Heart left ventricle (tissue), 16 donors: ENCODE results near the gene GNA14. TPM values are rescaled to one million over a fixed set of nuclear protein-coding genes. Genes with fewer than 3 reads are reported as not detected.

Experiments used
- ATAC-seq, 4 donors: fragments of 200-7000 bp; cut with Tn5 transposase; one replicate each; pipeline ENCODE4 v1.9.1; 2020 to 2022; ENCODE audit warnings: moderate library complexity in 4 of 4, mild to moderate bottlenecking in 3 of 4, moderate number of reproducible peaks in 1 of 4
- DNase-seq, 5 donors: peaks; one replicate each; pipeline ENCODE4 v3.0.0-alpha.2; 2020
- H3K27ac ChIP-seq, 12 donors: fragments of 200-600 bp; sonication (generic) in 4 of 12; one replicate each; pipeline versions ENCODE4 v1.5.0 to v1.8.0; 2016 to 2022; ENCODE audit warnings: mild to moderate bottlenecking in 2 of 12
- H3K27me3 ChIP-seq, 9 donors: fragments of 200-600 bp; sonication (generic) in 2 of 9; one replicate each; pipeline versions ENCODE4 v1.5.1 to v1.8.0; 2016 to 2022; ENCODE audit warnings: mild to moderate bottlenecking in 3 of 9
- H3K36me3 ChIP-seq, 9 donors: fragments of 200-600 bp; sonication (generic) in 2 of 9; one replicate each; pipeline versions ENCODE4 v1.5.0 to v1.8.0; 2018 to 2022; ENCODE audit warnings: mild to moderate bottlenecking in 2 of 9
- H3K4me1 ChIP-seq, 12 donors: fragments of 200-600 bp; sonication (generic) in 4 of 12; one replicate each; pipeline versions ENCODE4 v1.5.0 to v1.8.0; 2016 to 2022; ENCODE audit warnings: mild to moderate bottlenecking in 3 of 12
- H3K4me3 ChIP-seq, 12 donors: fragments of 200-600 bp; sonication (generic) in 4 of 12; one replicate each; pipeline versions ENCODE4 v1.5.0 to v1.8.0; 2017 to 2022; ENCODE audit warnings: mild to moderate bottlenecking in 9 of 12, moderate library complexity in 4 of 12
- H3K9me3 ChIP-seq, 12 donors: fragments of 200-600 bp; sonication (generic) in 4 of 12; one replicate each; pipeline versions ENCODE4 v1.5.0 to v1.8.0; 2016 to 2022; ENCODE audit warnings: mild to moderate bottlenecking in 1 of 12
- CTCF ChIP-seq, 12 donors: fragments of 200-600 bp; sonication (generic) in 4 of 12; IDR thresholded peaks; one replicate each; pipeline versions ENCODE4 v1.5.0 to v1.8.0; 2018 to 2022; ENCODE audit warnings: antibody characterized with exemption in 12 of 12, mild to moderate bottlenecking in 5 of 12
- POLR2A ChIP-seq, 2 donors: fragments of 450-650 bp; IDR thresholded peaks; one replicate each; pipeline ENCODE4 v1.6.1; 2017; ENCODE audit warnings: antibody characterized with exemption in 2 of 2, mild to moderate bottlenecking in 2 of 2, moderate library complexity in 2 of 2
- WGBS, 4 donors: extraction: QIAGEN DNeasy Blood & Tissue Kit in 2 of 4; methylation state at CpG; one replicate each; pipeline versions ENCODE4 v1.1.5 to v1.1.7; 2013 to 2018; 5-methylcytosine and 5-hydroxymethylcytosine counted together
- intact Hi-C, 10 donors: fragments of 100-400 bp; cut with DNase I; formaldehyde crosslinking; loops; one replicate each; pipeline versions ENCODE4 v1.11.1 to v1.14.2; 2022
- polyA plus RNA-seq, 2 donors: library from polyadenylated mRNA; stranded (reverse); fragments of 200-250 nt; gene quantifications; one replicate each; pipeline ENCODE4 v1.2.3, GENCODE V29; 2013
- total RNA-seq, 9 donors: library from RNA; depleted of rRNA in 2 of 9; stranded (reverse); fragments of >200 nt in 2 of 9; fragmentation: NEBNext Ultra II Directional in 3 of 9; extraction: Animal tissue kit (Norgen Biotek cat#: 25700) in 3 of 9; gene quantifications; one replicate each; pipeline versions ENCODE4 v1.1.0 to v1.2.4, GENCODE V29; 2016 to 2023
- donor health status: ischemic (EF 13 %, LVEDD 7.1; RV severe dilation, severe dysfunction).
- donor health status: healthy with polysubstance abuse.
- donor health status: DM: no; HTN: yes; CAD: no.
- donor health status: DM: no; HTN: no; CAD: no.
- donor health status: ischemic (EF 25% LVEDD 6.9; RV normal size, moderate dysfunction).
- donor health status: ischemic (EF 25% LVEDD 5.7; RV mildly dilated, moderate dysfunction).
- donor health status: healthy.
- donor health status: DM: yes; HTN: yes; CAD: no.
- donor health status: ischemic (EF 35%, LVEDD 5.7; RV mildly dilated, moderate dysfunction).
- donor health status: nonischemic (EF 11% LVEDD 7.7; RV severe dilation, severe dysfunction).
- donor health status: DM: yes; HTN: yes; CAD: no.
- donor health status: PGD.
- donor health status: ischemic (EF 29% LVEDD 5.4; RV normal size, mild dysfunction).
- donor health status: nonischemic (EF 23%, LVEDD 6.1; RV moderate dilation, normal function).

The GNA14 gene
- total and polyA plus RNA-seq, 11 donors = 0.38 to 6.5 (median 1.3) TPM

- DNase-seq (no peak), ATAC-seq (no peak)
- Histone ChIP-seq H3K4me1 (peaks cover 0 to 5% (median 0%) of the 10 kb centered on the region in 12 donors), H3K4me3 (no peak overlapping the region), H3K36me3 (no peaks in the 10 kb centered on the region), H3K27ac (no peak overlapping the region), H3K27me3 (no peaks in the 10 kb centered on the region), H3K9me3 (no peaks in the 10 kb centered on the region)
- no peak for TF ChIP-seq POLR2A (IDR thresholded peaks at IDR 0.05)
- no peak for TF ChIP-seq CTCF (IDR thresholded peaks at IDR 0.05)
- 86 to 95% (median 93%) methylated on average over 6 of the region's 6 CpGs for WGBS, 4 donors
- intact Hi-C loops = loop anchor here in 8 of 10 donors (2.0 to 10.0 kb wide), 5 partner anchors 319 to 605 kb away; partner anchors contain the start of gene GNAQ (in 5 of the 8)
Measured at GRCh38 chr9:77432053-77432452, 216.1 kb downstream of the GNA14 start.

- intact Hi-C loops = loop anchor here in 7 of 10 donors (5.0 to 10.0 kb wide), 4 partner anchors 322 to 607 kb away; partner anchors contain the start of gene GNAQ (in 5 of the 7)
- DNase-seq (no peak), ATAC-seq (no peak)
- 48 to 63% (median 50%) methylated on average over 2 of the region's 2 CpGs for WGBS, 4 donors
- TF ChIP-seq POLR2A (IDR thresholded peaks at IDR 0.05) = no peak
- TF ChIP-seq CTCF (IDR thresholded peaks at IDR 0.05) = no peak
- H3K4me1 ChIP-seq = peaks cover 0 to 5% (median 0%) of the 10 kb centered on the region in 12 donors
- no peaks in the 10 kb centered on the region for H3K9me3 ChIP-seq
- H3K36me3 ChIP-seq = peaks cover 0 to 2% (median 0%) of the 10 kb centered on the region in 9 donors
- no peaks in the 10 kb centered on the region for H3K27me3 ChIP-seq
- H3K4me3 ChIP-seq = no peak overlapping the region
- no peak overlapping the region for H3K27ac ChIP-seq
Measured at GRCh38 chr9:77429928-77430327, 218.2 kb downstream of the GNA14 start.

GRCh38 chr9:77427256-77427927, 220.7 kb downstream of the GNA14 start:
- Histone ChIP-seq H3K27me3 (no peaks in the 10 kb centered on the region), H3K4me1 (no peaks in the 10 kb centered on the region), H3K9me3 (no peaks in the 10 kb centered on the region), H3K27ac (no peak overlapping the region), H3K4me3 (no peak overlapping the region), H3K36me3 (peaks cover 0 to 4% (median 0%) of the 10 kb centered on the region in 9 donors)
- ATAC-seq (peak in 1 of 4 donors; percentile 22), DNase-seq (no peak)
- WGBS, 4 donors = 59 to 73% (median 62%) methylated on average over 6 to 7 of the region's 7 CpGs
- intact Hi-C loops = no loop called here
- no peak for TF ChIP-seq POLR2A (IDR thresholded peaks at IDR 0.05)
- TF ChIP-seq CTCF (IDR thresholded peaks at IDR 0.05) = no peak

GRCh38 chr9:77426712-77427111, 221.4 kb downstream of the GNA14 start:
- ATAC-seq = no peak
- no peaks in the 10 kb centered on the region for H3K9me3 ChIP-seq
- no peak overlapping the region for H3K27ac ChIP-seq
- intact Hi-C loops = no loop called here
- H3K4me3 ChIP-seq = no peak overlapping the region
- H3K4me1 ChIP-seq = no peaks in the 10 kb centered on the region
- TF ChIP-seq CTCF (IDR thresholded peaks at IDR 0.05) (no peak), POLR2A (IDR thresholded peaks at IDR 0.05) (no peak)
- whole genome bisulfite sequencing, 4 donors = 60 to 80% (median 70%) methylated on average over 3 of the region's 3 CpGs
- H3K36me3 ChIP-seq = peaks cover 0 to 7% (median 0%) of the 10 kb centered on the region in 9 donors
- H3K27me3 ChIP-seq = no peaks in the 10 kb centered on the region
- DNase-seq = no peak
